ENCODE measurements around the gene MANSC1. TPM values are rescaled to one million over a fixed set of nuclear protein-coding genes. Genes with fewer than 3 reads are reported as not detected.

Gene MANSC1
- total RNA-seq (2014; rRNA removed; shearing (Covaris generic)) = 10.5 and 14.8 TPM in 2 replicates

DNA sequence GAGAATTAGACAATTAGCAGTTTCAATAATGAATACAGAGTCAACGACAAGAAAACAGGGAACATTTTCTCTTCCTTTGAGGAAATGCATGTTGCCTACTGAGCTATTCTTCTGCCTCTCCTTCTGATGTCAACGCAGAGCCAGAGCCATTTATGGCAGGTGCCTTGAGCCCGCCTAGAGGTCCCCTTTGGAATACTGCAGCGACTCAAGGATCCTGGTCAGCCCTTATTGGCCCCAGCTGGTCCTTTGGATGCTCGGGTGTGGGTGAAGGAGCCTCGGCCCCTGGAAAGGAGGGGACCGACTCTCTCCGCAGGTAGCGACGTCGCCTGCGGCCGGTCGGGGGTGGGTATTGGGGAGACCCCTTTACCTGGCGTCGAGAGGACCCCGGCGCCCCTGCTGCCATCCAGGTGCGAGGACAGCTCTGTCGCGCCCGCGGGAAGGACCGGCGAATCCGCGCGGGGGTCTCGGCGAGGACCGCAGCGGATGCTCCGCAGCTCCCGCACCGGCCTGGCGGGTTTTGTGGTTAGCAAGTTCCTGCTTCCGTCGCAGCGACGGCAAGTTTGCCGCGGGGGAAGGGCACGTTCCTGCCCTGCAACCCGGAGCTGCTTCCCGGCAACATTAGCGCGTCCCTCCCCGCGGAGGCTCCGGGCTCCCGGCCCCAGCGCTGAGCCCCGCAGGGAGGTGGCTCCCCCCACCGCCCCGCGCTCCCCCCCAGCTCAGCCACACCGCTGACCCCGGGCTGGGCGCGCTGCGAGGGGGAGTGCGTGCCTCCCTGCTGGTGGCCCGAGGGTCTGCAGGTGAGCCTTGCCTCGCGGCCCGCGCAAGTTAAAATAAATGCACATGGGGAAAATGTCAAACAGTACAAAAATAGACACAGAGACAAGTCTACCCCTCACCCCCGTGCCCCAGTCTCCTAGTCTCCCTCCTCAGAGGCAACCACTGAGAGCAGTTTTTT is at the start of gene MANSC1:
Gene MANSC1, minus strand, starts transcription at position 532 of the 955 bp plus-strand sequence. CDS start 6,928 bp downstream, outside the sequence.
- DNase-seq (ENCODE audit: low spot score) = peak; percentile 82

DNA sequence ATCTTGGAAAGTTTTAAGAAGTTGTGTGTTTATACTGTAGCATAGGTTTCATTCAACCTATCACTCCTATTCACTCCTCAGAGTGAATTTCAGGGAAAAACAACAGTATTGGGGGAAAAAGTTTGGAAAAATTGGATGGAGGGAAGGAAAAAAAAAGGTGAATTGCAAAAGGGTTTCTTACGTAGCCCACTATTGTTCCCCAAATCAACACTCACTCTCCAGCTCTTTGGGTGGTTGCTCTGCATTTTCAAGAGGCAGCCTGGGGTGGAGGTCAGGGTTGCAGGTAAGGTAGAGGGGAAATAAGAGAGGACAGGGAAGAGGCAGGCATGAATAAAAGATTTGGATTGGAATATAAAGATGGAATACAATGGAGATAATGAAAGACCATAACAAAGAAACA is 49.1 kb upstream of the MANSC1 start:
- no peak for DNase-seq (ENCODE audit: low spot score)

DNA sequence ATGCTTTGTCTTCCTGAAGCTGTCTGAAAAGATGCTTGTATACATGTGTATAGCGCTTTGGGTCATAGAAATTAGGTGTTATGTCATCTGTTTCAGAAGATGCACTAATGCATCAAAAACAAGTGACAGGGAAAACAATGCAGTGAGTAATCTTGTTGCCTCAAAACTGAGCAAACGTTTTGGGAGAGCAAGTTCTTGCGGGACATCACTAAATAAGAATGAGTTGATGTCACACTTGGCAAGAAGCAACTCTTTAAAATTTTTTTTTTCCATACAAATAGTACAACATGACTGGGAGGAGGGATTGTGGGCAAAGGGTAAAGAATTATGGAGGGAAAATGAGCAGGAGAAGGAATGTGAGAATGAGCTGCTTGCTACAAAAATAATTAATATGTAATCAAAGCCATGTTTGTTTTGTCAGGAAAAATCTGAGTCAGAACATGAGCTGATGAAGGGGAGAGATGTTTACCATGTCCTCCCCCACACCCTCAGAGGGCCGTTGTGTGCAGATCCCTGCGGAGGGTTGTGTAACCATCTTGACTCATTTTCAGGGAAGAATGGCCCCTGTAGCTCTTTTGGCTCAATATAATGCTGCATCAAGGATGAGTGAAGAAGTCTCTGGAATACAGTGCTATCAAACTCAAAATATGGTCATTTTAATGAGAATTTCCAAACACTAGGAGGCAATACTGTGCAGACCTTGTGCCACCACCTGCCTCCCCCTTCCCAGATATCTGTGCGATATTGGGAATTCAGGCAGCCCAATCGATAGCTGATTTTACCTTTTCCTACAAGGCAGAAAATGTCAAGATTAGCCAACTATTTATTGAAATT is 48.2 kb upstream of the MANSC1 start:
- DNase-seq (ENCODE audit: low spot score) = peak; percentile 47

DNA sequence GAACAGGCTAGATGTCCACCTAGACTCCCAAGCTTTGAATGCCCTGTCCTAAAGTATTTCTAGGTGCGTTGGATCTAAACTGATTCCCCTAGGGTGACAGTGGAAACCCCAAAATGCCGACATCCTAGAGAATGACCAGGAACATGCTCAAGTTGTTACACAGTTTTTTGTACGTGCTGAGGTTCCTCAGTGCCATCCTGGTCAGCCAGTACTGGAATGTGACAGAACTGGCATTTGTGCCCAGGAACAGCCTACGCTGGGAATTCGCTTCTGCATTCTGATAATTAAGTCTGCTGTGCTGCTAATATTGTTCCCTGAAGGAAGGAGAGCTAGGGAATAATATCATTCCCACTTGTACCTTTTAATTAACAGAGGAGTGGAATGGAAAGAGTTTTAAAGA is 47.1 kb upstream of the MANSC1 start:
- no peak for DNase-seq (ENCODE audit: low spot score)

DNA sequence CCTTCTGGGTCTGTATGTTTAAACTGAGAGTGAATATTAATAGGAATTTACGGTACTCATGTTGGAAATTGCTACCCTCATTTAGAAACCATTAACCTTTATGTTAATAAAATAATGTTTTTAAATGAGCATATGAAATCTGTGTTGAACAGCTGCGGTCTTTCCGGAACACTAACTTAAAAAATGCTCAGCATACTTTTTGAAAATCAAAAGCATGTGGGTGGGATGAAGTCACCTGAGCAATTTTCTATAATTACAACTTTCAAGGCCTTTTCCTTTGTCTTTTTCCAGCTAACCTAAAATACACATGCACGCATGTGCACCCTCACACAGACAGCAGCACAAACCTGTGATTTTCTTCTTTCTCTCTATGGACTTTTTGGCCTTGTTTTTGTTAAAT is 46.7 kb upstream of the MANSC1 start:
- no peak for DNase-seq (ENCODE audit: low spot score)

DNA sequence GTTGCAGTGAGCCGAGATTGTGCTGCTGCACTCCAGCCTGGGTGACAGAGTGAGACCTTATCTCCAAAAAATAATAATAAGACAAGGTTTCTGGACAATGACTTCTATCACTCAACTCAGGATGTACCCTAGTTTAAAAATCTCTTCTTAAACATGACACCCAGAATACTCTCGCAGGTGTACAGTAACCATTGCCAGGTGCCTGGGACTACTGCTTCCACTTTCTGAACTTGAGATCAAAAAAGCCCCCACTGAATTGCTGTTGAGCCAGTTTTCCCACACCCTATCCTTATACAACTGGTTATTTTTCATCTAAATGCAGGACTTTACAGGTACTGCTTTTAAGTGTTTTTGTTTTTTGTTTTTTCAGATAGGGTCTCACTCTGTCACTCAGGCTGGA is 43.1 kb upstream of the MANSC1 start:
- DNase-seq (ENCODE audit: low spot score) = no peak

DNA sequence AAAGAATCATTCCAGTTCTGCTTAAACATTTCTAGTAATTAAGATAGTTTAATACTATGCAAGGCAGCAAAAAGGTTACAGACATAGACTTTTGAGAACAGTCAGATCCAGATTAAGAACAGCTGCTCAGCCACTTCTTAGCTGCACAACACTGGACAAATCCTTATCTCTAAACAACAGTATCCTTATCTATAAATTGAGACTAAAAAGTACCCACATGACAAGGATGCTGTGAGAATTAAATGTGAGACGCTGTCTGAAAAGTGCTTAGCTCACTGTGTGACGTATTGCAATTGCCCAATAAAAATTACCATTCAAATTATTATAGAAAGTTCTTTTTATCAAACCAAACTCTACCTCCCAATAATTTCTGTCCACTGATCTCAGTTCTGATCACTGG is 42.4 kb upstream of the MANSC1 start:
- DNase-seq (ENCODE audit: low spot score) = no peak

DNA sequence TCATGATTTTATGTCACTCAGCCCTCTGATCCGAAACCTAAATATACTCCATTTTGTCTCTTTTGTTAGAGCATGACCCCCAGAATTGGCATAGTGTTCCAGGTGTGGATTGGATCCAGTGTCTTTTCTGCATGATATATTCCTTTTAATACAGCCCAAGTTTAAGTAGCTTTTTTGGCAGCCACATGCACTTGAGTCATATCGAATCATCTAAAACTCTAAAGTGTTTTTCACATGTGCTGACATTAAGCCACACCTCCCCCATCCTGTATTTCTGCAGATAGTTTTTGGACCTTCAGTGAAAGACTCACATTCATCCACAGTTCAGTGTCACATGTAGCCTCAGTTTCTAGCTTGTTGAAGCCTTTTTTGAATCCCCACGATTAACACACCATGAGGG is 37.5 kb upstream of the MANSC1 start:
- DNase-seq (ENCODE audit: low spot score) = no peak

DNA sequence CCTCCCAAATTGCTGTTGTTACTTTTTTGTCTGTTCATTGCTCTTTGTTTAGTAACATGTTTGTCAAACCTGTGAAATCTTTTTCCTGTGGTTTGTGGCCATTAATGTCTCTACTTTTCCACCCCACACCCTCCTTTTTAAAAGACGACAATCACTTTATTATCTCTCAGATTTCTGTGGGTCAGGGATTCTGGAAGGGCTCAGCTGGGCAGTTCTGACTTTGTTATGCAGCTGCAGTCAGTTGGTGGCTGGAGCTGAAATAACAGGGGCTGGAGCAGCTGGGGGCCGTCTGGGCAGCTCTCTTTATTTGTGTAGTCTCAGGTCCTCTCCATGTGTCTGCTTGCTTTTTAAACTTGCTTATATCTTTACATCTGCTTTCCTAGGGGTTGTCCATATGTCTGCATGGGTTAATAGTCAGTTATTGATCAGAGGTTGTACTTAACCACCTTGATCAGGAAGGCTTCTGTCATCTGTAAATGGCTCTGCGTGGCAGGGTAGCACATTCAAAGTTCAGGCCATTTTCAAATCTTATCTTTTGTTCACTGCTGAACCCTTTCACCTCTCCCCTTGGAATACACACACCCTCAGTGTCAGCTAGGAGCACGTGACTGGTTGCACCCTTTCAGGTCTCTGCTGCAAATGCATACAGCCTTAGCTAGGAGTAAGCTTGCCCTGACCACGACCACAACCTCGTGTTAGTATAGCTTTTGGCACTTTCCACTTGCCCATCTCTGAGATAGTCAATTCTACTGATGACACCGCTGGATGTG is 34.7 kb upstream of the MANSC1 start:
- DNase-seq (ENCODE audit: low spot score) = no peak

DNA sequence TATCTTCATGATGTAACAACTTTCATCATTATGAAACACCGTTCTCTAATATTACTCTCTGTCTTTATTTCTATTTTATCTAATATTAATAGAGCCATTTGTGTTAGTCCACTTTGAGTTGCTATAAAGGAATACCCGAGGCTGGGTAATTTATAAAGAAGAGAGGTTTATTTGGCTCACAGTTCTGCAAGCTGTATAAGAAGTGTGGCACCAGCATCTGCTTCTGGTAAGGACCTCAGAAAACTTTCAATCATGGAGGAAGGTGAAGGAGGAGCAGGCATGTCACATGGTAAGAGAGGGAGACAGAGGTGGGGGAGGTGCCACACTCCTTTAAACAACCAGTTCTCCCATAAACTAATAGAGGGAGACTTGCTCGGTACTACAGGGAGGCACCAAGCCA is 31.9 kb upstream of the MANSC1 start:
- no peak for DNase-seq (ENCODE audit: low spot score)

DNA sequence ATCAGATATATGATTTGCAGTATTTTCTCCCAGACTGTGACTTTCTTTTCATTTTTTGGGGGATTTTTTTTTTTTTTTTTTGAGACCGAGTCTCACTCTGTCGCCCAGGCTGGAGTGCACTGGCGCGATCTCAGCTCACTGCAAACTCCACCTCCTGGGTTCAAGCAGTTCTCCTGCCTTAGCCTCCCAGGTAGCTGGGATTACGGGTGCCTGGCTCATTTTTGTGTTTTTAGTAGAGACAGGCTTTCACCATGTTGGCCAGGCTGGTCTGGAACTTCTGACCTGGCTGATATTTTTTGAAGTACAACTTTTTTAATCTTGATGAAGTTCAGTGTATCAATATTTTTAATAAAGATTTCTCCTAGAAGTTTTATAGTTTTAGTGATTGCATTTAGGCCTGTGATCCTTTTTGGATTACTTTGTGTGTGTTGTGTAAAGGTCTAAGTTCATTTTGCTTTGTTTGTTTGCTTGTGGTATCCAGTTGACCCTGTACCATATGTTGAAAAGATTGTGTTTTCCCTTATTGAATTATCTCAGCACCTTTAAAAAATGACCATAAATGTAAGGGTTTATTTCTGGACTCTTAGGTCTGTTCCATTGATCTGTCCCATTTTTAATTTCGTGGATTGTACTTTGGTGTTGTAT is 31.0 kb upstream of the MANSC1 start:
- DNase-seq (ENCODE audit: low spot score) = no peak

DNA sequence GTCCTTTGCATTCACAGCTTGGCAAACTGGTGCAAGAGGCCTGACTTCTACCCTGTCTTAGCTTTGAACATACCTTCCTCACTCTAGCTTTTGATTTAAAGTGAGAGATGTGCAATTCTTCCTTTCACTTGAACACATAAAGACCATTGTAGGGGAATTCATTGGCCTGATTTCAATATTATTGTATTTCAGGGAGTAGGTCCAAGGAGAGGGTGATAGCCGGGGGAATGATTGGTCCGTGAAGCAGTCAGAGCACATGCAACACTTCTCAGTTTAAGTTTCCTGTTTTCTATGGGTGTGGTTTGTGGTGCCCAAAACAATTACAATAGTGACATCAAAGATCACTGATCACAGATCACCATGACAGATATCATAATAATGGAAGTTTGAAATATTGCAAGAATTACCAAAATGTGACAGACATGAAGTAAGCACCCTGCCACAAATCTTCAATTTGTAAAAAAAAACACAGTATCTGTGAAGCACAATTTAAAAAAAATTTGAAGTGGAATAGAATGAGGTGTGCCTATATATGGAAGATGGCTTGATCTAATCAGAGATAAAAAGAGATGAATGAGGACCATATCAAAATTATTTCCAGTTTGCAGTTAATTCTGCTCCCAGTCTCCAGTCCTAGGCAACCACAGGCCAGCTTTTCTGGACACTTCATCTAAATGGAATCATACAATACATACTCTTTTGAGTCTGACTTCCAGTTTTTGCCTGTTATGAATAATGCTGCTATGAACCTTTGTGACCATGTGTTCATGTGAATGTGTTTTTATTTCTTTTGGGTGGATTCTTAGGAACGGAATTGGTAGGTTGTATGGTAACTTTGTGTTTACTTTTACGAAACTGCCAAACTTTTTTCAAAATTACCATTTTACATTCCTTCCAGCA is 30.0 kb upstream of the MANSC1 start:
- no peak for DNase-seq (ENCODE audit: low spot score)

DNA sequence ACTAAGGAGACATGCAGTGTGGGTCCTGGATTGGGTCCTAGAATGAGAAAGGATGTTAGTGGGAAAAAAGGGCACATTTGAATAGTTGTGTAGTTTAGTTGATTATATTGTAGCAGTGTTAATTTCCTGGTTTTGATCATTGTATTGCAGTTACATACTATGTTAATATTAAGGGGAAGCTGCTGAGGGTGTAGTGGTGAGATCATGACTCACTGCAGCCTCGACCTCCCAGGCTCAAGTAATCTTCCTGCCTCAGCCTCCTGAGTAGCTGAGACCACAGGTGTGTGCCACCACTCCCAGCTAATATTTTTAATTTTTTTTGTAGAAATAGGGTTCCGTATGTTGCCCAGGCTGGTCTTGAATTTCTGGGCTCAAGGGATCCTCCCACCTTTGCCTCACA is 28.6 kb upstream of the MANSC1 start:
- no peak for DNase-seq (ENCODE audit: low spot score)

DNA sequence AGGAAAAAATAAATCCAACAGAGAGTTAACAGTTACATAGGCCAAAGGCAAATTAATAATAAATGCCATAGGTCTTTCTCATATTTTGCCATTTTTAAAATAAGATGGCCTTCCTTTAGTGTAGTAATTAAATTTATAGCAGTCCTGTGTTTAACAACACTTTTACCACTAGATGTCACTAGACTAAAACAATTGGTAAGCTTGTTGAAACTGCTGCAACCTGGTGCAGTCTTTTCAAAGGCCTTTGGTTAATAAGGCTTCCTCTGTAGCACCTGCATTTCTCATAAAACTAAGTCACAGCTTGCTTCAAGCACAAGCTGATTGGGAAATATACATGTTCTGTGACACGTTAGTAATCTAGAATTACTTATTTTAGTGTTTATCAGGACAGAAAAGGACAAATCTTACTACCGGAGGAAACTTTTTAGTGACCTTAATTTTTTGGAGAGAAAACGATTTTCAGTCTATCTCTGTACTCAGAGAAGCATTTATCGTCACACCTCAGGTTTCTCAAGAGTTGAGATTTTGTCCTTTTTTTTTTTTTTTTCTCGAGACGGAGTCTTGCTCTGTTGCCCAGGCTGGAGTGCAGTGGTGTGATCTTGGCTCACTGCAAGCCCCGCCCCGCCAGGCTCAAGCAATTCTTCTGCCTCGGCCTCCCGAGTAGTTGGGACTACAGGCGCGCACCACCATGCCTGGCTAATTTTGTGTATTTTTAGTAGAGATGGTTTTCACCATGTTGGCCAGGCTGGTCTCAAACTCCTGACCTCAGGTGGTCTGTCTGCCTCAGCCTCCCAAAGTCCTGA is 26.8 kb upstream of the MANSC1 start:
- DNase-seq (ENCODE audit: low spot score) = peak; percentile 87

DNA sequence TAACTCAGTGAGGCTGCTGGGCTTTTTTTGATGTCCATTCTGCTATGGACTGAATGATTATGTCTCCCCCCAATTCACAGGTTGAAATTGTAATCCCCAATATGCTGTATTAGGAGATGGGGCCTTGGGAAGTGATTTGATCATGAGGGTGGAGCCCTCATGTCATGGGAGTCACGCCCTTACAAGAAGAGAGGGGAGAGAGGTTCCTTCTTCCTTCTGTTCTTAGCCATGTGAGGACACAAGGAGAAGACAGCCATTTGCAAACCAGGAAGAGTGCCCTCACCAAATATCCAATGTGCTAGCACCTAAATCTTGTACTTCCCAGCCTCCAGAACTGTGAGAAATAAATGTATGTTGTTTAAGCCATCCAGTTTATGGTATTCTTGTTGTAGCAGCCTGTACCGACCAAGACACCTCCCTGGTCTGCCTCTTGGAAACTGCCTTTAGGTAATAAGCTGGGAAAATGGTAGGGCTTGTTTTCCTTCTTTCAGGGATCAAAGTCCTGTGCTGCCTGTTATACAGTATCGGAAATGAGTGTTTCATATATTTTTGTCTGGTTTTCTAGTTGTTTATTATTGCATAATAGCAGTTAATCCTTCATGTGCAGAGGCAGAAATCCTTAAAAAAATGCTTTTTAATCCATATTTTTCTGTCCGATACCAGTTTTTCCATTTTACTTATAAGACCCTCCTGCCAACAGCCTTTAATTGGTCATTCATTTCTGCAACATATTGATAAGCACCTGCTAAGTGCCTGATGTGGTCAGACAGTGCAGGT is 23.1 kb upstream of the MANSC1 start:
- DNase-seq (ENCODE audit: low spot score) = no peak

DNA sequence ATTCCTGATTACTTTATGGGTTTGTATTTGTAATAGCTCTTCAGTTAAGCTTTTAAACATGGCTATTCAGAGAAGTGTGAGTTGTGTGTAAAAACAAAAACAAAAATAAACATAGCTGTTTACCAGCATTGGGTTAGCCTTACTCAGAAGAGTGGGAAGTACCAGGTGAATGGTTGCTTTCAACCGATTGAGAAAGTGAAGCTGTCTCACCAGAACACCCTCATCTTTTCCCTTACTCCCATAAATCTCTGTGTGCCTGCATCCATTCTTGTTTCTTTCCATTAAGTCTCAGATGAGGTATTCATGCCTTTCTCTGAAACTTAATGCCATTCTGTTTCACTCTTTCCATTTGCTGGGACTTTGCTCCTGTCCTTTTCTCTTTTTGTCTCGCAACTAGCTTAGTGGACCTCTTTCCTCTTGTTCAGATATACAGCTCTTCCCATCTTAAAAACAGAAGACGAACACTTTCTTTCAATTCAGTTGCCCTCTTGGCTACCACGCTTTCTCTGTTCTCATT is 17.5 kb upstream of the MANSC1 start:
- no peak for DNase-seq (ENCODE audit: low spot score)

DNA sequence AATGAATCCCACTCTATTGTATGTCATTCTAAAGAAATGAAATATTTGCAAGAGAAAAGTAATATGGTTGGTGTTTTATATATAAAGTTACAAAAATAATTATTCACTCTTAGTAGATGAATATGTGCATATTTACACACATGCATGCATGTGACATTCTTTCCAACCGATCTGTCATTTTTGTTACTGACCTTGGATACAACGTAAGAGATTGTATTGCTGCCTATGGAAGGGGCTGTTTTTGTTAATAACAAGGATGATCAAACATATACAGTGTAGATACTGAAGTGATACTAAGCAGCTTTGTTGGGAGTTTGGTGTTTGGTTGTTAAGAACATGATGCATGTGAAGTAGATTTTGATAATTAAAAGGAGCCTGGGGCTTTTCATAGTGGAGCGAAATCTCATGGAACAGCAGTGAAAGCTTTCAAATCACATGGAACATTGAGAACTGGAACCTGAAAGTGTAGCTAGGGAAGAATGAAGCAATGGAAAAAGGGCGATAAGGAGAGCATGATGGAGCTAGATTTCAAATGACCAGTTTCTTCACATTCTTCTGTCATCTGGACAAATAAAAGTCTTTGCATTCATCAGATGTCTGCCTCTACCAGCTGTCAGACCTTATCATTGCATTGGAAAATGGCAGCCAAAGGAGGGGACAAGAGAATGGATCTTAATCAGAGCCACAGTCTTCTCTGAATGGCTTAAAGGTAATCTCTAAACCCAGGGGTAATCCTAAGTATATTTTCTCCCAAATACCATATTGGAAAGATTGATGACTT is 16.8 kb upstream of the MANSC1 start:
- no peak for DNase-seq (ENCODE audit: low spot score)
